ENCODE measurements around the gene RBM17. TPM values are rescaled to one million over a fixed set of nuclear protein-coding genes. Genes with fewer than 3 reads are reported as not detected.

The RBM17 gene
- total and polyA plus RNA-seq, 10 of the 15 experiments (the other 5 are each of a cell fraction or from before 2014, with no cell fraction given): 28.4 to 181 (median 83.9) TPM

- TF ChIP-seq MYC (IDR thresholded peaks at IDR 0.05; ENCODE audit: insufficient read depth, insufficient read length, insufficient replicate concordance, low read length, severe bottlenecking) (no peak), BCL3 (IDR thresholded peaks at IDR 0.05; ENCODE audit: borderline replicate concordance, insufficient read depth, low read depth, low read length, poor library complexity, severe bottlenecking) (no peak), ZNF592 (IDR thresholded peaks at IDR 0.05) (no peak)
These were observed 21.3 kb downstream of the RBM17 start (continued) for GRCh38 chr10:6110136-6110535.

- H3K4me3 ChIP-seq: no peak overlapping the region
- H3K27ac ChIP-seq (ENCODE audit: control insufficient read depth, insufficient read depth): no peak overlapping the region
- intact Hi-C loops (cut with micrococcal nuclease; ENCODE audit: unreplicated experiment) (no loop called here), in situ Hi-C loops (cut with MboI) (loop anchor here (5.0 kb wide), 1 partner anchor 39 kb away; no protein-coding TSS in a partner anchor)
- H3K36me3 ChIP-seq (ENCODE audit: control insufficient read depth in 2 of 2, insufficient read depth in 2 of 2, low read length in 1 of 2): peaks cover 18 to 60% of the 10 kb centered on the region in 2 experiments
- H3K79me2 ChIP-seq (ENCODE audit: control insufficient read depth, insufficient read depth, low read length): no peaks in the 10 kb centered on the region; the same call in 1 of the 2 replicates
- ChIA-PET SMC1A (ENCODE audit: uncharacterized antibody, unreplicated experiment) (interaction anchor here (3.2 kb wide), 1 partner anchor 24 kb away, joined by 11 read pairs; no protein-coding TSS in a partner anchor), CTCF (interaction anchor here (1.6 kb wide), 1 partner anchor 39 kb away, joined by 5 read pairs; no protein-coding TSS in a partner anchor), POLR2A (no interaction called here), RAD21 (ENCODE audit: unreplicated experiment) (no interaction called here)
- no peak for DNase-seq (ENCODE audit: low read depth, low spot score)
- no peak overlapping the region for H3K9ac ChIP-seq (ENCODE audit: control insufficient read depth, insufficient read depth, low read length)
- no peaks in the 10 kb centered on the region for H4K20me1 ChIP-seq (ENCODE audit: control insufficient read depth, insufficient read depth)
- WGBS (ENCODE audit: insufficient coverage, insufficient replicate concordance, low lambda C conversion rate, missing lambda C conversion rate): 90% methylated on average over 6 of the region's 6 CpGs
- no peak overlapping the region for H3K4me2 ChIP-seq (ENCODE audit: control insufficient read depth, insufficient read depth)
- no peak overlapping the region for H2AFZ ChIP-seq (ENCODE audit: control insufficient read depth, low read depth, low read length)
- ATAC-seq: no peak
- no peak for FAIRE-seq
- BruUV-seq (replicated peaks): TSS peak; percentile 35
- H3K4me1 ChIP-seq (ENCODE audit: control insufficient read depth, insufficient read depth, low read length): no peaks in the 10 kb centered on the region
- no peaks in the 10 kb centered on the region for H3K27me3 ChIP-seq (replicated peaks in 1 of 2; ENCODE audit: control insufficient read depth in 2 of 2, insufficient read depth in 2 of 2, low read length in 1 of 2)
- no peaks in the 10 kb centered on the region for H3K9me3 ChIP-seq (replicated peaks; ENCODE audit: control insufficient read depth, insufficient read depth, low read length)
- TF ChIP-seq SPI1 (IDR thresholded peaks at IDR 0.05; ENCODE audit: borderline replicate concordance, insufficient read depth, low read depth, low read length) (no peak), SMC3 (IDR thresholded peaks at IDR 0.05; ENCODE audit: borderline replicate concordance, low read length) (no peak), NR2C2 (IDR thresholded peaks at IDR 0.05; ENCODE audit: borderline replicate concordance, control insufficient read depth, insufficient read length, low read depth) (no peak), ZZZ3 (IDR thresholded peaks at IDR 0.05; ENCODE audit: control insufficient read depth, insufficient read length, low read depth) (no peak), HDAC2 (IDR thresholded peaks at IDR 0.05) (no peak), KLF5 (IDR thresholded peaks at IDR 0.05; ENCODE audit: partially characterized antibody) (no peak), MXI1 (IDR thresholded peaks at IDR 0.05; ENCODE audit: low read depth, low read length) (no peak), NRF1 (conservative IDR thresholded peaks at IDR 0.05; ENCODE audit: low read depth, low read length) (no peak), YY1 (IDR thresholded peaks at IDR 0.05; ENCODE audit: low read depth, low read length) (no peak), NR2C1 (IDR thresholded peaks at IDR 0.05) (no peak), SIX5 (IDR thresholded peaks at IDR 0.05; ENCODE audit: low read depth, low read length, severe bottlenecking) (no peak), E2F4 (IDR thresholded peaks at IDR 0.05; ENCODE audit: low read depth, low read length) (no peak), STAT3 (IDR thresholded peaks at IDR 0.05; ENCODE audit: low read depth, low read length) (no peak), TAF1 (IDR thresholded peaks at IDR 0.05; ENCODE audit: borderline replicate concordance, low read depth, low read length) (no peak)
These were observed 24.1 kb downstream of the RBM17 start for GRCh38 chr10:6112893-6113292.
